LoVo (cell line): Measurements from ENCODE around the gene DISP2.

ENCODE experiments used
- DNase-seq: peaks from one replicate; pipeline ENCODE4 v3.0.0-alpha.2; 2016; ENCODE audit warnings: low spot score

DISP2 gene

GRCh38 chr15:40392986-40393948 is 35.2 kb downstream of the DISP2 start:
- no peak for DNase-seq

DNA sequence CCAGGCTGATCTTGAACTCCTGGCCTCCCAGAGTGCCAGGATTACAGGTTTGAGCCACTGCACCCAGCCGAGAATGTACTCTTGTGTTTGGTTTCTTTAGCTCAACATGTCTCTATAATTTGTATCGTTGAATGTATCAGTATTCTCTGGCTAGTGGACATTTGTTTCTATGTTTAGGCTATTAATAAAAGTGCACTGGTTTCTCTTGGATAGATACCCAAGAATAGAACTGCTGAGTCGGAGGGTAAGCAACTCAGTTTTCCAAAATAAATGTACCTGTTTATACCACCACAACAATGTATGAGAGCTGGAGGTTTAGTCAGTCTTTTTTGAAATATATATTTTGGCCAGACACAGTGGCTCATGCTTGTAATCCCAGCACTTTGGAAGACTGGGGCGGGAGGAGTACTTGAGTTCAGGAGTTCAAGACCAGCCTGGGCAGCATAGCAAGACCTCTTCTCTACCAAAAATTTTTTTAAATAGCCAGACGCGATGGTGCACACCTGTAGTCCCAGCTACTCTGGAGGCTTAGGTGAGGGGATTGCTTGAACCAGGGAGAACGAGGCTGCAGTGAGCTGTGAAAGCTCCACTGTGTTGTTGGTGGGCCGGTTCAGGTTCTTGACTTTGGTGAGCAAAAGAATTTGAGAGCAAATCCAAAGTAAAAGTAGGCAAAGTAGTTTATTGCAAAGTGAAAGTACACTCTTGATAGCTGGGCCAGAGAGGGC is 39.8 kb downstream of the DISP2 start:
- DNase-seq: no peak

DNA sequence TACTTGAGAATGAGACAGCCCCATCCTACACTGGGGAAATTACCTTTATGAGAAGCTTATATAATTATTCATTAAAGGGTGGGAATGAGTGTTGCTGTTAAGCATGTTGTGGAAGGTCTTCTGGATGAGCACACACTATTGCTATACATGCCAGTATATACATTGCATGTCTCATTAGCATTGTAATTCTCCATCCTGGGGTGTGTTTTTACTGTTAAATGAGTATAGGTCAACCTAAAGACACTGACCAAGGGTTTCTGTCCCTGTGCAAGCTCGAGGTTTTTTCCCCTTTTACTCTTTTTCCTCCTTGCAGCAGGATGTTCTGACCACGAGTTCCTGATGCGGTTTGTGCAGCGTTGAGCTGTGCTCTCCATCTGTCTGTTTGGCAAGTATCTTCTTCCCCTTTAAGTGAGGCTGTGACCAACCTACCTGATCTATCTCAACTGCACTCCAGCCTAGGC is 40.4 kb downstream of the DISP2 start:
- DNase-seq: no peak

- DNase-seq: no peak
These were observed 41.4 kb downstream of the DISP2 start for GRCh38 chr15:40399370-40399769.

- DNase-seq: peak; percentile 99
These were observed 47.7 kb downstream of the DISP2 start, which contains the start of gene IVD for GRCh38 chr15:40405501-40406381. Gene IVD (plus strand): TSS chr15:40405795. CDS start chr15:40405828, 33 bp downstream.

- no peak for DNase-seq
These were observed 49.4 kb downstream of the DISP2 start for GRCh38 chr15:40407330-40407990.

GRCh38 chr15:40409366-40409765 is 51.3 kb downstream of the DISP2 start:
- DNase-seq: no peak

GRCh38 chr15:40410476-40410875 is 52.5 kb downstream of the DISP2 start:
- no peak for DNase-seq

DNA sequence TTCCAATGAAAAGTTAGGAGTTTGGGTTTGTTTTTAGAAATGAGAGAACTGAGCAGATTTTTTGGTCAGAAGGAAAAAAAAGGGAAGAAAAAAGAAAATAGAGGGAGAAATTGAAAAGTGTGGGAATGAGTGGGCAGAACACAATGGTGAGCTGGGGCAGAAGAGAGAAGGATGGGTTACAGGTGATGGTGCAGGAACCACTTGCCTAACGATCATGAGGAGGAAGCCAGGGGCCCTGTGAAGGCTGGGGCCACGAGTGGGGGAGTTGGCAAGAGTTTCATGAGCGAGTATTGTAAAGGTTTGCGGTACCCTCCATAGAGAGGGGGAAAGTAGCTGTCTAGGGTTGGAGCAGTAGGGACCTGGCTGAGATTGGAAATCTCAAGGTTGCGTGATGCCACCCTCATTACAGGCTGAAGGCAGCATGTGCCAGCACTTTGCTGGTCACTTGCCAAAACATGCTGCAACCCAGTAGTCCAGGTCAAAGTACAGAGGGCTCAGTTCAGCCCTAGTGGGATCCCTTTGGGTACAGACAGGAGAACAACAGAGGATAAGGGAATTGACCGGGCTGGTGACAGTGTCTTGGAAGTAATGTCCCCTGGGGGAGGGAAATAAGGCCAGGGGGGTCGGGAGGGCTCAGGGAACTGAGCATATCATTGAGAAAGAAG is 54.2 kb downstream of the DISP2 start:
- peak; percentile 25 for DNase-seq

DNA sequence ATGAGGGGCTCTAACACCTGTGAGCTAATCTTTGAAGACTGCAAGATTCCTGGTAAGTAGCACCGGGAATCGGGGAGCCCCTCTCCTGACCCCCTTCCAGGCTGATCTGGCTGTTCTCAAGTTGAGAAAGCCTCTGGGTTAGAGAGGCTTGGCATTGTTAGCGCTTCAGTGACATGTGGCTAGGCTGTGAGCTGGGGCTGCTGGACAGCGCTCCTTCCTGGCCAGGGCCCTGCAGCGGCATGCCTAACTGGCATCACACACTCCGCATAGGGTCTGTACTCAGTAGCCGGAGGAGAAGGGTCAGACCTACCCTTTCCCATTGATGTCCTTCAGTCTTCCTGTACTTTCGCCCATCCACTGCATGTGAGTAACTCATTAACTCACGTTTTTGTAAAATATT is 55.0 kb downstream of the DISP2 start:
- no peak for DNase-seq

GRCh38 chr15:40414816-40415215 is 56.8 kb downstream of the DISP2 start:
- DNase-seq: no peak

DNA sequence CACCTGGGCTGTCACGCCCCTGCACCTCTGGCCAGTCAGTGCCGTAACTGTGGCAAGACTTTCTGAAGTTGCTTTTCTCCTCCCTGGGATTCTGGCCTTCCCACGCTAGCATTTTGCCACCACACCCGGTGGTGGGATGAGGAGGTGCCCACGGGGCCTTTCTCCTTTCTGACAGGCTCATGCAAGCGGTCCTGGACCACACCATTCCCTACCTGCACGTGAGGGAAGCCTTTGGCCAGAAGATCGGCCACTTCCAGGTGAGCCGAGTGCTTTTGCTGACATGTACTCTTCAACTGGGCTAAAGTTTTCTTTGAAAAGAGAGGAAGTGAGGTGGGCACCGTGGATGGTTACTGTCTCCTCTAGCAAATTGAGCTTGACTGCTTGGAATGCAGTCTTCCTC is 57.2 kb downstream of the DISP2 start:
- no peak for DNase-seq

DNA sequence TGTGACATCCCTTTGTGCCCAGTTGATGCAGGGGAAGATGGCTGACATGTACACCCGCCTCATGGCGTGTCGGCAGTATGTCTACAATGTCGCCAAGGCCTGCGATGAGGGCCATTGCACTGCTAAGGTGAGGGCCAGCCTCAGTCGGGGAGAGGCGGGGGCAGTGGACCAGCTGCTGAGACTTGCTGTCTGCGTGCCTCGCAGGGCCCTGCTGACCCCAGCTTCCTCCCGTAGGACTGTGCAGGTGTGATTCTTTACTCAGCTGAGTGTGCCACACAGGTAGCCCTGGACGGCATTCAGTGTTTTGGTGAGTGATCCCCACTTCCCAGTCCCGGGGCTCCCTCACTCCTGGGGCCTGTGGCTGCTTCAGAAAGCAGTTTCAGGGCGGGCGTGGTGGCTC is 58.0 kb downstream of the DISP2 start:
- no peak for DNase-seq

DNA sequence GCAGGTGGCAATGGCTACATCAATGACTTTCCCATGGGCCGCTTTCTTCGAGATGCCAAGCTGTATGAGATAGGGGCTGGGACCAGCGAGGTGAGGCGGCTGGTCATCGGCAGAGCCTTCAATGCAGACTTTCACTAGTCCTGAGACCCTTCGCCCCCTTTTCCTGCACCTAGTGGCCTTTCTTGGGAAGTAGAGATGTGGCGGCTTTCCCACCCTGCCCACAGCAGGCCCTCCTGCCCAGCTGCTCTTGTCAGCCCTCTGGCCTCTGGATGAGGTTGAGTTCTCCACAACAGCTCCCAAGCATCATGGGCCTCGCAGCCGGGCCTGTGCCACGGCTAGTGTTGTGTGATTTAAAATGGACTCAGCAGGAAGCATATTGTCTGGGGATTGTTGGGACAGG is 60.1 kb downstream of the DISP2 start:
- no peak for DNase-seq

DNA sequence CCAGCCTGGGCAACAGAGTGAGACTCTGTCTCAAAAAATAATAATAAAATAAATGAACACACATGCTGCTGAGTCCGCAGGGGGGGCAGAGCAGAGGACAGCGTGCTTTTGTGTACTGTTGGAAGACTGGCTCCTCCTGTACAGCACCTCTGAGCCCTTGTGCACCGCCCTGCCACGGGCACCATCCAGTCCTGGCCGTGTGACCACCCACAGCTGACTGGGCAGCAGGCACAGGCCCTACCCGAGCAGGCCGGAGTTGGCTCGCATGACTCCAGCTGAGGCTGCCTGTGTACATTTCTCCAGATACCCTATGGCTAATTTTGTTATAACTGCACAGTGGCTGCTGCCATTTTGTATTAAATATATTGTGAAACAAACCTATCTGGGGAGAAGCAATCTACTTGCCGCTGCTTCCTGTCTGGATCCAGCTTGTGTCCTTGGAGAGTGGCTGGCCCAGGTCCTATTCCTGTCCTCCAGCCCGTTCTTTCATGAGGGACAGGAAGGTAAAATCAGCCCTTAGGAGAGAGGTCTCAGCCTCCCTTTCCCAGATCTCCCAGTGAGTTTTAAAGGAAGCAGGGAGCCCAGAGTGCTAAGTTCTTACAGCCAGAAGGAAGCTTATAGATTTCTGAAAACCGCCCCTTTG is 62.2 kb downstream of the DISP2 start:
- DNase-seq: no peak

- peak; percentile 91 for DNase-seq
These were observed 62.8 kb downstream of the DISP2 start for GRCh38 chr15:40420793-40421192.

DNA sequence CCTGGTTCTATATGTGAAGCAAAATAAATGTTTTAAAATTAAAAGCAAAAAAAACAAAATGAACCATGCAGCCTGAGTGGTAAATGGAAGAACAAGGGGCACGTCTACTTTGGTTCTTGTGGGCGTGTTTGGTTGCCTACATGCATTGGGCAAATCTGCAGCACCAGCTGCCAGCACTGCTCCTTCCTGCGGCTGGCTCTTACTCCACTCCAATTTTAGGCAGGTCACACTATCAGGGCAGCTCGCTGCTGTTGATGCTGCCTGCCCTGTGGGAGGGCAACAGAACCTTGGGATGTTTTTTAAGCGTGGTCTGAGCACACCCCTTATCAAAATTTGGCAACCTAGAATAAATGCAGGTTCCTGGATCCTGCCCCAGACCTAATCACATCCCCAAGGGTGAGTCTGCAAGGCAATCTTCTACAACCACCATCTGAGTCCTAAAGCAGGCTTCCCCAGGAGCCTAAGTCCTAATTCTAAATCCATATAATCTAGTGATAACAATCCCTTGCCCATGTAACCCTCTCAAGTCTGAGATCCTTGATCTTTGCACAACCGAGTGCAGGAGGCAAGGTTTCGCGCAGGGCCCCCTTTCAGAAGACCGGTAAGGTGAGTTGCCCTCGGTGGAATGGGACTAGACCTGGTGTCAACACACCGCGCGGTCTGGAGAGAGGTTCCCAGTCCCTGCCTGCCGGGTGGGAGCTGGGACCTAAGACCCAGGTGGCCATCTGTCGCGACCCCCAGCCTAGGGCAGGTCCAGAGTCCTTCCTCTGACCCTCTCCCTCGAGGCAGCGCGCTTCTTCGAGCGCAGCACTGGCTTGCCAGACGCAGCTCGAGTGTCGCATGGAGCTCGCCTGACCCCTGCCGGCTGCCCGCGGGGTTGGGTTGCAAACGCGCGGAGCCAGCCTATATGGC is 63.5 kb downstream of the DISP2 start:
- peak; percentile 68 for DNase-seq

GRCh38 chr15:40424483-40425115 is 66.6 kb downstream of the DISP2 start:
- DNase-seq: no peak

- no peak for DNase-seq
These were observed 67.7 kb downstream of the DISP2 start for GRCh38 chr15:40425681-40426080.
